GM21619 (cell line): ENCODE data around the gene FSIP1.

ENCODE experiments used
- ATAC-seq: cut with Tn5 transposase; IDR thresholded peaks from one replicate; pipeline ENCODE4 v1.9.1; 2021; ENCODE audit not compliant: unreplicated experiment

The FSIP1 gene

GRCh38 chr15:39767921-39768320 is 14.7 kb downstream of the FSIP1 start:
- no peak for ATAC-seq

- no peak for ATAC-seq
Measured at GRCh38 chr15:39761006-39761405, 21.6 kb downstream of the FSIP1 start.

- no peak for ATAC-seq
Measured at GRCh38 chr15:39756806-39757522, 25.7 kb downstream of the FSIP1 start.

GRCh38 chr15:39752991-39753390 is 29.6 kb downstream of the FSIP1 start:
- no peak for ATAC-seq

DNA sequence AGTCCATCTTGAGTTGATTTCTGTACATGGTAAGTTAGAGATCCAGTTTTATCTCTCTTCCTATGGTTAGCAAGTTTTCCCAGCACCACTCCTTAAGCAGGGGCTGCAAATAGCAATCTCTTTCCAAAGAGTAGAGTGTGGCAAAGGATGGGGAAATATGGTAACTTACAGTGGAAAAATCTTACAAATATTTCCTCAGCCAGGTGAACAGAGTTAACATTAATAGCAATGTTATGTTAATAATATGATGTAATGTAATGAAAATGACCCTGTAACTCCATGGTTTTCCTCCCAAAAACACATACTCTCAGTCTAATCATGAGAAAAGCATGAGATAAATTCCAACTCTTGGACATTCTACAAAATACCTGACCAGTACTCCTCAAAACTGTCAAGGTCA is 30.4 kb downstream of the FSIP1 start:
- ATAC-seq = no peak

DNA sequence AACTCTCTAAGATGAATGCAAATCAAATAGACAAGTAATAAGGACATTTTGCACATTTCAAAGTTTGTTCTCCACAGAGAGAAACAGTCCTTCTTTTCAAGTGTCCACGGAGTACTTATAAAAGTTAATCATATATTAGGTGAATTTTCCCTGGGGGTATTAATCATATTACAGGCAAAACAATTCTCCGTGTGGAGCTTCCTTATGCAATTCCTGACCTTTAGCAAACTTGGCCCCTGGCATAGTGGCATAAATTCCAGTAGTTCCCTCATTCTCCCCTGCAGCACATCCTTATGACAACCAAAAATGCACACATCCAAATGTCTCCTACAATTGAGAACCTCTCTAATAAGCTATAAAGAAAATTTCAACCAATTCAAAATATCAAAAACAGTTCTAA is 34.4 kb downstream of the FSIP1 start:
- ATAC-seq = no peak

- no peak for ATAC-seq
Measured at GRCh38 chr15:39747326-39747725, 35.3 kb downstream of the FSIP1 start.

DNA sequence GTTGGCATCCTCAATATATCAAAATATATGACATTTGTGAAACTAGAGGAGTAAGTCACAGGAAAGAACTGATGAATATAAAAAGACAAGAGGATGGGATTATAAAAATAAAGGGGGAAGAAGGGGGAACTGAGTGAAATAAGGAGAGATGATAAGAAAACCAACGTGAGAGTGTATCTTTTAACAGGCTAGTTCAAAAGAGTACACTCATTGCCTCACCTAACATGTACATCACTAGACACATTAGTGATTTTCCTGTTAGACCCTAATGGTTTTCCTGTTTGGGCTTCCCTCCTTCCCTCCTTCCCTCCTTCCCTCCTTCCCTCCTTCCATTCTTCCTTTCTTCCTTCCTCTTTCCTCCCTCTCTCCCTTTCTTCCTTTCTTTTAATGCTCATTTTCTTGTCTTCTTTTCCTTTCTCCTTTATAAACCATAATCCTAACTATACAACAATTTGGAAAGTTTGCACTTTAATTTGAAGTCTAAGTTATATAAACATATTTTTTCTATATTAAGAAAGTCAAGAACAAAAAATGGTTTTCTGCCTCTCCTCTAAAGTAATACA is 35.8 kb downstream of the FSIP1 start:
- ATAC-seq = no peak

DNA sequence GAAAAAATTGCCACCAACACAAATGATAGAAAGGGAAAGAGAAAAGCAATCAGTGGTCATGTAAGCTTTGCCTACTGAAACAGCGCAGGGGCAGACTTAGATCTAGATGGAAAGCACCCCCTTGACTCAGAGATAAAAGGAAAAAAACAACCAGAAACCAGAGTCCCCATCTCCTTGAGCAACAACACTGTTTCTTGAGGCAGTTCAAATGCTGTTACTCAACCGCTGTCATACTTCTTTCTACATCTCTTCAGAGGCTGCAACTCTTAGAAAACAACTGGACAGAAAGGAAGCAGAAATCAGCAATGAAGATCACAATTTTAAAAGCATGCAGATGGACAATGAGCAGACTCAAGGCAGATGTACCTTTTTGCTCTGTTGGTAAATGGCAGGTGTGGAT is 36.5 kb downstream of the FSIP1 start:
- ATAC-seq = no peak

GRCh38 chr15:39745415-39745814 is 37.2 kb downstream of the FSIP1 start:
- ATAC-seq = no peak

- no peak for ATAC-seq
Measured at GRCh38 chr15:39744334-39745103, 38.1 kb downstream of the FSIP1 start.

DNA sequence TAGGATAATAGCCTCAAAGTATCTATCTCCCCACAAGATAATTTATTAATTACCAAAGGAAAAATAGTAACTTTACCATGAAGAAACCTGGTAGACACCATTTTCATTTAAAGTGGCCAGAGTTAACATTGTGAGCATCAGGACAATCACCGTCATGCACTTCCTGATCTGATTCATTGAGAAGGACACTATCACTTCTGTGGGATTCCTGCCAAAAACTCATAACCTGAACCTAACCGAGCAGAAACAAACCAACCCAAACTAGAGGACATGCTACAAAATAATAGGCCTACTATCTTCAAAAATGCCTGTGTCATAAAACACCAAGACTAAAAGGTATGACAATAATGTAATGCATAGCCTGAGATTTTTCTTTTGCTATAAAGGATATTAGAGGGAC is 39.0 kb downstream of the FSIP1 start:
- ATAC-seq = no peak

- no peak for ATAC-seq
Measured at GRCh38 chr15:39741258-39741657, 41.4 kb downstream of the FSIP1 start.

DNA sequence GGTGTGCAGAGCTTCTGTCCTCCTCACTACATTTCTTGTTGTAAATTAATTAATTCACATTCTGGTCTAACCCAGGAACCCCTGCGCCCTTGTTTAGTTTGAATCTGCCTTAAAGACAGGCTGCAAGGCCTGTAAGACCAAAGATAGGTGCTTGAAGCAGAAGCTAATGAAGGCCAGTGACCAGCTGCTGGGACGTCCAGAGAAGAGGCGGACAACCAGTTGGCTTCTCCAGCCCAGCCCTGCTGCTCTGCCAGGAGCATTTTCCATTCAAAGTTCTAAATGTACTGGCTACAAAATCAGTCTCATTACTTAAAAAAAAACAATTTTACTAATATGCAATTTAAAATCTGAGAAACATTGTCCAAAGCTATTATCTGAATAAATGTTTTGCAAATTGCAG is 43.6 kb downstream of the FSIP1 start:
- ATAC-seq = no peak

GRCh38 chr15:39737196-39737550 is 45.5 kb downstream of the FSIP1 start:
- no peak for ATAC-seq

- ATAC-seq = no peak
Measured at GRCh38 chr15:39736412-39737195, 46.0 kb downstream of the FSIP1 start.

DNA sequence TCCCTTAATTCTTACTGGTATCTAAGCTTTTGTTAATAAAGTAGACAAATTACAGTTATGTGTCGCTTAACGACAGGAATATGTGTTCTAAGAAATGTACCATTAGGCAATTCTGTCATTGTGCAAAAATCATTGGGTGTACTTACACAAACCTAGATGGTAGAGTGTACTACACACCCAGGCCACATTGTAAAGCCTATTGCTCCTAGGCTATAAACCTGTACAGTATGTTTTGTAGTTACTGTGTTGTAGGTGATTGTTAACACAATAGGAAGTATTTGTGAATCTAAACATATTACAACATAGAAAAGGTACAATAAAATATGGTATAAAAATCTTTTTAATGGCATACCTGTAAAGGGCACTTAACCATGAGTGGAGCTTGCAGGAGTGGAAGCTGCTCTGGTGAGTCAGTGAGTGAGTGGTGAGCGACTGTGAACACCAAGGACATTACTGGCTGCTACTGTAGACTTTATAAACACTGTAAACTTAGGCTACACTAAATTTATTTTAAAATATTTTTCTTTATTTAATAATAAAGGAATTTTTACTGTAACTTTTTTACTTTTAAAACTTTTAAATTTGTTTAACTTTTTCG is 47.4 kb downstream of the FSIP1 start:
- no peak for ATAC-seq

GRCh38 chr15:39731266-39731665 is 51.4 kb downstream of the FSIP1 start:
- ATAC-seq = no peak

GRCh38 chr15:39730552-39730951 is 52.1 kb downstream of the FSIP1 start:
- no peak for ATAC-seq

DNA sequence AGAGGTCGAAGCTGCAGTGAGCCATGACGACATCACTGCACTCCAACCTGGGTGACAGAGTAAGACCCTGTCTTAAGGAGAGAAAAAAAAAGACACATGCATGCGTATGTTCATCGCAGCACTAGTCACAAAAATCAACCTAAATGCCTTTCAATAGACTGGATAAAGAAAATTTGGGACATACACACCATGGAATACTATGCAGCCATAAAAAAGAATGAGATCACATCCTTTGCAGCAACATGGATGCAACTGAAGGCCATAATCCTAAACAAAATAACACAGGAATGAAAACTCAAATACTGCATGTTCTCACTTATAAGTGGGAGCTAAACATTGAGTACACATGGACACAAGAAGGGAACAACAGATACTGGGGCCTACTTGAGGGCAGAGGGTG is 53.1 kb downstream of the FSIP1 start:
- no peak for ATAC-seq

GRCh38 chr15:39728845-39729244 is 53.8 kb downstream of the FSIP1 start:
- no peak for ATAC-seq
